Cerebellar nuclear complex (tissue), 1 donor: ENCODE results near the gene MRPS6.

ENCODE experiments used
- DNase-seq, 2 experiments: peaks; one replicate each; lab custom pipeline; 2025; lab: John Stamatoyannopoulos, UW

The MRPS6 gene

DNA sequence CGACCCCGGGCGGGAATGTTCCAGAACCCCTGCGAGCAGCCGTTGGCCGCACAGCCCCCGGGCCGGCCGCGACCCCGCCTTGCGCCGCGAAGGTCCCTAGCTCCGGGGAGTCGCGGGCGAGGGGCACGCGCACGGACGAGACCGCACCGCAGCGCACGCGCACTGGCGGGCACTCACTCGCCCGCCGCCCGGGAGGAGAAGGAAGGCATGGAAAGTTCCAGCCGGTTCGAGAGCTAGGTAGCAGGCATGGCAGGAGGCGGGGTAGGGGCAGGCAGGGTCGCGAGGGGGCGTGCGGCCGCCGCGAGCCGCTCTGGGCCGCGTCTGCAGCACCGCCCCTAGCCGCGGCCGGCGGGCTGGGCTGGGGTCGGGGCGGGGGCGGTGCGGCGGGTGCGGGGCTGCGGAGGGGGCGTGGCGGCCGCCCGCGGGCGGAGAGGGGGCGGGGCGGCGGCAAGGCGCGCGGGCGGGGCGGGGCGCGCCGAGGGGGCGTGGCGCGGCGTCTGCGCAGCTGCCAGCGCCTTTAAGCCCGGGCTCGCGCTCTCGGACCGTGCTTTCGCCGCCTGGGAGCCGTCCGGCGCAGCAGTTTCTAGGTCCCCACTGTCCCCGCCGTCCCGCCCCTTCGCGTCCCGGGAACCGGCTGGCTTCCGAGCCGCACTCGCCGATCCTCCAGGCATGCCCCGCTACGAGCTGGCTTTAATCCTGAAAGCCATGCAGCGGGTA, at the start of gene MRPS6, which contains the start of gene SLC5A3:
Gene MRPS6 (plus strand): TSS at position 547 of the 717 bp plus-strand sequence. CDS start 123 bp downstream, at position 670.
Gene SLC5A3 (plus strand): TSS at position 547 of the 717 bp plus-strand sequence. CDS start 21,621 bp downstream, outside the sequence.
- DNase-seq, result no peak

DNA sequence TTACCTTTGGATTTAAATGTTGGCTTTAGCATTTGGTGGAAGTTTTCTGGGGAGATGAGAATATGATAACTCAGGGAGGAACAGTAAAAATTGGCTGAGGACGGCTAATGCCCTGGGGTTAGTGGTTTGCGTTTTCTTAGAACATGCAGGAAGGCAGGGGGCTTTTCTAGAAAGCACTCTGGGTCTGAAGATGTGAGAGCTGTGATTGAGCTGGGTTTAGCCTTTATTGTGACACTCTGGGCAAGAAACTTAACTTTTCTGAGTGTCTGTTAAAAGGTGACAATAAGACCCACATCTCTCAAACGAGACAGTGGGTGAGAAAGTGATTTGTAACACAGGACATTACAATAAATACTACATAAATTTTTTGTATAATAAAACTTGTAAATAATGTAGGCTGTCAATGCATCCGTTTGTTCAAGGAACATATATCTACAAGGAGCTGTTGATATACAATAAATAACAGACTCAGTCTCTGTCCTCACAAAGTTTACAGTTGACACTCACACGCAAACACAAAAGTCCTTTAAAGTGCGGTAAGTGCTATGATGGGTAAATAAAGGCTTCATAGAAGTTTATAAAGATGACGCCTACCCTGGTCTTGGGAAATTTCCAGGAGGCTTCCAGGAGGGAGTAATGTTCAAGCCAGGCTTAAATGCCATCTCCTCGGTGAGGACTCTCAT, 49.5 kb upstream of the MRPS6 start:
- DNase-seq, result no peak

DNA sequence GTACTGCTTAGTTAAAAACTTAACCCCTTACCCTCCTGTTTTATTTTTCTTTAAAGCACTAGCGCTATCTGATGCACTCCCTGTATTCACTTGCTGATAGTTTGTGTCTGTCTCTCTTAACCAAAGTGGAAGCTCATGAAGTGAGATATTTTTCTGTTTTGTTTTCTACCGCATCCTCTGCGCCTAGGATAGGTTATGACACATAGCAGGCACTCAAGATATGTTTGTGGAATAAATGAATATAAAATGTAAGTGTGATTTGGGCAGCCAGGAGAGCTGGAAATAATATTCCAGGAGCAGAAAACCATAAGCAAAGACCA, 49.0 kb upstream of the MRPS6 start:
- DNase-seq, result no peak

DNA sequence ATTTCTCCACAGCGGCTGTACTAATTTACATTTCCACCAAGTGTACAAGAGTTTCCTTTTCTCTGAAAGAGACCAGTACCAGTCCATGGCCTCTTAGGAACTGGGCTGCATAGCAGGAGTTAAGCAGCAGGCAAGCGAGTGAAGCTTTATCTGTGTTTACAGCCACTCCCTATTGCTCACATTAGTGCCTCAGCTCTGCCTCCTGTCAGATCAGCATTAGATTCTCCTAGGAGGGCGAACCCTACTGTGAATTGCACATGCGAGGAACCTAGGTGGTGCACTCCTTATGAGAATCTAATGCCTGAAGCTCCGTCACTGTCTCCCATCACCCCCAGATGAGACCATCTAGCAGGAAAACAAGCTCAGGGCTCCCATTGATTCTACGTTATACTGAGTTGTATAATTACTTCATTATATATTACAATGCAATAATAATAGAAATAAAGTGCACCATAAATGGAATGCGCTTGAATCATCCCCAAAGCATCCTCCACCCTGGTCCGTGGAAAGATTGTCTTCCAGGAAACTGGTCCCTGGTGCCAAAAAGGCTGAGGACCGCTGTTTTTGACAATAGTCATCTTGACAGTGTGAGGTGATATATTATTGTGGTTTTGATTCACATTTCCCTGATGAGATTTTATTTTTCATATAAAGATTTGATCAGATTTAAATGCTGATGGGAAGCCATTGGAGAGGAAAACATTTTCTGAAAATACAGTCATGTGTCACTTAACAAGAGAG, 45.5 kb upstream of the MRPS6 start:
- no peak for DNase-seq

DNA sequence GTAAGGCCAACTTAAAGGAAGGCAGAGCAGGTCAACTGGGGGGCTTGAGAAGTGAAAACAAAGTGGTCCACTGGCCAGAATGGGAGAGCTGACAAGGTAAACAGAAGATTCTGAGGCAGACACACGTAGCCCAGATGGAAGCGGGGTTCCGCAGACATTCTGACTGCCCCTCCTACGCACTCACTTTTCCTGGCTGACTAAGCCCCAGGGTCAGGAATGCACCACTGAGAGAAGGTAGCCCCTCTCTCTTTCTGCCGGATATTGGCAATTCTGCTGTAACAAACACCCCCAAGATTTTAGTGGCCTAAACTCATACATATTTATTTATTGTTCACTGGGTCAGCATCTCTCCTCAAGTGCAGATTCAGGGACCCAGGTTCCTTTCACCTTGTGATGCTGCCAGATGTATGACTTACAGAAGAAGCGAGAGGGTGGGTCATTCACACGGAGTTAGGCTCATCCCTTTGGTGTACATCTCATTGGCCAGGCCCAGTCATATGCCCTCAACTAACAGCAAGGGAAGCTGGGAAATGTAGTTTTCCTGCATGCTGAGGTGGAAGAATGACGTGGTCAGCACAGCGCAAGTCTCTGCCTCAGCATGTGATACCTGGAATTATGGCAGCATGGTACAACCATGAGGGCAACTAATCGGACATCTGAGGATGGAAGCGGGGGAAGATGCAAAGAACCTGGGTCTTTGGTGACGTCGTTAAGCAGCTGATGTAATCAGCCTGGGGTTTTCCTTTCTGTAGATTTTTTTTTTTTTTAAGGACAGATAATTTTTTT, 43.4 kb upstream of the MRPS6 start:
- no peak for DNase-seq

DNA sequence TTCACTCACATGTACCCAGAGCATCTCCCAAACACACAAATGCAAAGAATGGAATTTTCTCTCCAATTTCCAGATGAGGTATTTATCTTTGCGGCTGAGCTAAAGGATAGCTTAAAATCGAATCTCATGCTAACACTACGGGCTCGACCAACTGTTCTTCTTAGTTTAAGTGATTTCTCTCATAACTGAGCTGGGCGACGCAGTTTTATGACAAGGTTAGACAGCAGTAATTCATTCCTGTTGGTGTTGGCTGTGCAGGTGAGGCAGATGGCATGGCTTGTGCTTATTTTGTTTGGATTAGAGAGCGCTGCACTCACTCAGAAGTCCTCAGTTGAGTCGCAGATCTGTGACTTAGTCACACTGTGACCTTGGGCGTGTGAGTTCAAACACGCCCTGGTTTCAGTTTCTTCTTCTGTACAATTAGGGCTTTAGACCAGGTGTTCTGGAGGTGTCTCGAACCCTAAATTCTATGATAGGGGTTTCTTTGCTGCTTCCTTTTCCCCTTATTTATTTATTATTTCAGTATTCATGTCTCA, 41.5 kb upstream of the MRPS6 start:
- DNase-seq, result no peak

DNA sequence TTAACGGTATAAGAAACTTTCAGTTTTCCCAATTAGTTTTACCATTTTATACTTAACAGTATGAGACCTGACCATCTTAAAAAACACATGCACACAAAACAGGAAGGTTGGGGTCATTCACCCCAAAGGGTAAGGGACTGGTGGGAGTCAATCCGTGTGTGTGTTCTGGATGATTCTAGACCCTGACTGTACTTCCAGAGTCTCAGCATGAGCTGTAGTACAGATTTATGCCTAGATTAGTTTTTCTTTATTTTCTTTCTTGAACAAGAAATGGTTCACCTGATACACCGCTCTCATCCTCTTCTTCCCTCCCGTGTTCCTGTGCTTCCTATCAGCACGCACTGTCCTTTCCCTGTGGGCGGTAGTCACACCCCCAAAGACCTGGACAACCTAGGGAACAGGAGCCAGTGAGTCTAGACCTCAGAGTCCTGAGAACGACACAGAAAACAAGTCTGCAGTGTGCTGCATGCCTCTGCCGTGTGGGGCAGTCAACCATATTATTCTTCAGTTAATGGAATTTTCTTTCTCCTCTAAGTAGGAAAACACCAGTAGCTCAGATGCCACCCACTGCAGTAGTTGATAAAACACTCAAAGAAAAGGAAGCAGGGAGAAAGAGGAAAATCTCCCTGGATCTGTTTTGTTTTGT, 38.9 kb upstream of the MRPS6 start:
- no peak for DNase-seq

DNA sequence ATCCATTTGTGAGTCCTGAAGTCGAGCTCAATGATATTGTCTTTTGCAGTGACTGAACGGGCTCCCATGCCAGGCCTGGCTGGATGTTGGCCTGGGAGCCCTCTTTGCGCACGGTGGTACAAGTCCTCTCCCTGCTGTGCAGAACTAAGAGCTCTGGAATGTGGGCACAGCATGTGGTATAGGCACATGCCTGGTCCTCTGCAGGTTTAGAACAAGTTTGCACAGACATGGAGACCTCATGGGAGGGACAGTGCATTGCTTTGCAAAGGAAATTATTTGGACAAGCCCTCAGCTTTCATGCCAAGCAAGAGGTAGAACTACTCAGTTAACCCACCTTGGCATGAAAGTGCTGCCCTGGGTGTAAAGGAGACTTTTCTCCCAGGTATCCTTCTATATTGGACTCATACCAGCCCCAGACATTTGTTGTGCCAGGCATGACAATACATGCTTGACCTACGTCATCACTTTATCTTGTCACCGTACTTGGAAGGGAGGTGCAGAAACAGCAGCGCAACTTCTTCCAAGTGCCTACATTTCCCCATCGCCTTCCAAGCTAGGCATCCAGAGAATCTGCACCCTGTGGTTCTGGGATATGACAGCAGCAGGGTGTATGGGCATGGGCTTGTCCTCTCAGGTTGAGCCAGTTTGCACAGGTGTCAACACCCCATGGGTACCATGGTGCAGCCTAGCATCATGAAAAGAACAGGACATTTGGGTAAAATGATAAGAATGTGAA, 37.6 kb upstream of the MRPS6 start:
- DNase-seq, result no peak

DNA sequence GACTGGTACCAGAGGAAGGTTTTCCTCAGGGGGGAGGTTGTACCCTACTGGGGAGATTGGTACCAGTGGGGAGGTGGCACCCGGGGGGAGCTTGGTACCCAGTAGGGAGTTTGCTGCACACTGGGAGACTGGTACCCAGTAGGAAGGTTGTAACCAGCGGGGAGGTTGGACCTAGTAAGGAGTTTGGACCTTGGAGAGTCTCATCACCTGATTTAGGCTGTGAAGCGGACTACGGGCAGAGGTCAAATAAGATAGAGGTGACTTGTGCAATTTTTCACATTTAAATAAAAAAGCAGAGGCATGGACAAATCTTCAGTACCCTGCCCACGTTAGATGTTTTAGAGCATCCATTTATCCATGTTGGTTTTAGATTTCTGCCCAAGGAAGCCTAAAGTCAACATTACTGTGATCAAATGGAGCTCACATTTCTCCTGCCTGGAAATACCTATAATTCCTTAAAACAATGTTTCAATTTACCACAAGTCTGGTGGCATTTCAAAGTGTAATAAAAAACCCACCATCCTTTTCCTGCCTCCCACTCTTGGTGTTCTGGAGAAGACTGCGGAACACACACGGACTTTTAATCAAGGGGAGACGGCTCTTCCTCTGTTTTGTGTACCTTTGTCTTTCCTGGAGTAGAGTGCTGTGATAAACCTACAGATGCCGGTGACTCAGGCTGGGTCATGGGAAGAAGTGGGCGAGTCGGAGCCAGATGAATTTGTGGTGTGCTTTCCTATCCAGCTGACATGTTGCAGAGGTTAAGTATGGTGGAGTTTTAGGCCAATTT, 36.2 kb upstream of the MRPS6 start:
- no peak for DNase-seq

DNA sequence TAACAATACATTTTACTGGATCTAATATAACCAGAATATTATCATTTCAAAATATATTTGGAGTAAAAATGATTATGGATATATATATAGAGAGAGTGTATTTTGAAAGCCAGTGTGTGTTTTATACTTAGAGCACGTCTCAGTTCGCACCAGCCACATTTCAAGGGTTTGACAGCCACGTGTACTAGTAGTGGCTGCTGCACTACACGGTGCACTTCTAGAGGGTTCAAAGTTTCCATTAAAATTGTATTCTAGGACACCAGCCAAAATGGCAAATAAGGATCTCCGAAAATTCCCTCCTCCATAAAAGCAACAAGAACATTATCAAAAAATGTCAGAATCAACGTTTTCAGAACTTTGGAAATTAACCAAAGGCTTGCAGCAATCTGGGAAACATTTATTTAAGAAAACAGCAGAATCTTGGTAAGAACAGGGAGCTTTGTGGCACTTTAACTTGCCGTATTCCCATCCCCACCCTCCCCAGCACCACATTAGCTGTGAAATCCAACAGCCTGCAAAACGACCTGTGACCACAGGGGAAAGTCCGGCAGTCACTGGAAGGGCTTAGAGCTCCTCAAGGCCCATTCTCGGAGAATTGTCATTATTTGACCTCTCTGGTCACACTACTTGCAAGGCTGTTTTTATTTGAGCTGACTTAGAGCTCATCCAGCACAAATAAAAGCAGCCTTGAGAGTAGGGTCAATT, 33.5 kb upstream of the MRPS6 start:
- no peak for DNase-seq

DNA sequence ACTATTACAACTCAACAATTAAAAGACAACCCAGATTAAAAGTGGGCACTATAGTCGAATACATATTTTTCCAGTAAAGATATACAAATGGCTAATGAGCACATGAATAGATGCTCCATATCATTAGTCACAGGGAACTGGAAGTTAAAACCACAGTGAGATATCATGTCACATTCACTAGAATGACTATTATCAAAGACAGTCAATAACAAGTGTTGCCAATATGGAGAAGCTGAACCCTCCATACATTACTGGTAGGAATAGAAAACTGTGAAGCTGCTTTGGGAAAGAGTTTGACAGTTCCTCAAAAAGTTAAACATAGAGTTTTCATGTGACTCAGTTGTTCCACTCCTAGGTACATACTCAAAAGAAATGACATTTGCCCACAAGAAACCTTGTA, 30.6 kb upstream of the MRPS6 start:
- DNase-seq, result no peak

DNA sequence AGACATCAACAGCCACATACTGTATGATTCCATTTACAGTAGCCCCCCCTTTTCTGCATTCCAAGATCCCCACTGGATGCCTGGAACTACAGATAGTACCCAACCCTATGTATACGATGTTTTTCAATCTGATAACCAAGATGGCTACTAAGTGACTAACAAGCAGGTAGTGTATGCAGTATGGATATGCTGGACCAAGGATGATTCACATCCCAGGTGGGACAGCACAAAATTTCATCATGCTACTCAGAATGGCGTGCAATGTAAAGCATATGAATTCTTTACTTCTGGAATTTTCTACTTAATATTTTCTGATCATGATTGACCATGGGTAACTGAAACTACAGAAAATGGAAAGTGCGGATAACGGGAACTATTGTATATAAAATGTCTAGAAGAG, 30.0 kb upstream of the MRPS6 start:
- no peak for DNase-seq

DNA sequence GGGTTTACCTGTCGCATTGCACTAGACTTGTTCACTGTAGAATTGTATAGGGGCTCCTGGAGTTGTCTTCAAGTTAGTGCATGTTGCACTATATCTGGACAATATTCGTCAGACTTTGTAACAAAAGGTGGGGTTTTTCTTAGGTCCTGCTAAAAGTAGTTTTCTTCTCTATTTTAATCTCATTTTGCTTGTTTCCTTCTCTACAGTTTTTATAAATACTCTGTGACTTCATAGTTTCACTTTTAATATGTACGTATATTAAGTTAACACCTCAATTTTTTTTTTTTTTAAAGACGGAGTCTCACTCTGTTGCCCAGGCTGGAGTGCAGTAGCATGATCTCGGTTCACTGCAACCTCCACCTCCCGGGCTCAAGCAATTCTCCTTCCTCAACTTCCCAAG, 26.5 kb upstream of the MRPS6 start:
- DNase-seq, result no peak

DNA sequence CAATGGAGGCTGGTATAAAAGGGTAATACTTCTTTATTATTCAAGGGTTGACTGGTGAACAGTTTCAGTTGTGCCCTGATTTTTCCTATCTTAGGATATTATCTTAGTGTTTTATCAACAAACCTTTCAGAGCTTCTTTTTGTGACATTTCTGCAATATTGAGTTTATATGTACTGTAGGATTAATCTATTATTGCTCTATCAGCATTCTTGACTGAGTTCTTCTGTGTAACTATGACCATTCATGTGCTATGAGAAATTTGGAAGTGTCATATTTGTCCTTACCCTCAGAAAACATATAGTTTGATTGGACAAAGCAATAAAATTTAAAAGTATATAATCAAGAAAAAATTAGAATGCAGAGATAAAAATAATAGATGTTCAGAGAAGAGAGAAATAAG, 25.5 kb upstream of the MRPS6 start:
- no peak for DNase-seq

DNA sequence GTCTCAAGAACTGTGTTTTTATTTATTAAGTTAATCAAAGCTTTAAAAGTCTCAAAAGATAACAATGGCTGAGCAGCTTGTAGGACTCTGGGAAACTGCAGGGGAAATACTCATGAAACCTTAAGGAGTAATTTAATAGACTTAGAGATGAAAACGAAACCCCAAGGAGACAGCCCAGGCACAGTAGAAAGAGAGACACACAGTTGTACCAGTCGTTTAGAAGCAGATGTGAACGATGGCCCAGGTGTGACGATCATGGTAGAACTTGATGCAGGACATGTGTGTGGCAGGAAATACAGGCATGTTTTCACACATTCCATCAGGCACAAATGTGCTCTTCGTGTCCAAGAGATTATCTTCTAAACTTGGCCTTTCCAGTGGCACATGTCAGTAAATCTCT, 21.2 kb upstream of the MRPS6 start:
- DNase-seq, result no peak

DNA sequence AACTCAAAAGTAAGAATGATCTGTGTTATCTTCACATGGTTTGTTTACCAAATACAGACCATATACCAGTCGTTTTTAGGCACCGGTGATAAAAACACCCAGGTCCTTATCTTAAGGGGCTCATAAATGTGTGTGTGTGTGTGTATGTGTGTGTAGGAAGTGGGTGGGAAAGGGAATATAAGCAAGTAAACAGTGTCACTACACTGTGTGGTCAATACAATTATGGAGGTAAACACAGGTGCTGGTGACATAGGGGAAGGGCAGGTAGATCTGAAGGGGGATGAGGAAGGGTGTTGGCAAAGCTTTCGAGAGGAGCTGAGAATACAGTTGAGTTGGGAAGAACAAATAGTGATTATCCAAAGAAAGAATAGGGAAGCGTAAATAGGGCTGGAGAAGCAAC, 19.1 kb upstream of the MRPS6 start:
- DNase-seq, result no peak

DNA sequence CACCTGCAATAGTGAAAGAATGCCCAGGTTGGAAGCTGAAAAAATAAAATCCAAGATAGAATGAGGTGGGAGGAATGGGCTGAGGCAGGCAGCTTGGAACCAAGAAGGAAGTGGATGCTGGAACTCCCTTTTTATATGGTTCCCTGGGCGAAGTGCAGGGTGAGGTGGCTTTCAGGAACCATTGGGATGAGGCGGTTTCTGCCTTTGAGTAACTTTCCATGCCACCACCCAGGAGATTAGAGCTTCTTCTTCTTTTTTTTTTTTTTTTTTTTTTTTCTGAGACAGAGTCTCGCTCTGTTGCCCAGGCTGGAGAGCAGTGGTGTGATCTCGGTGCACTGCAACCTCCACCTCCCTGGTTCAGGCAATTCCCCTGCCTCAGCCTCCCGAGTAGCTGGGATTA, 17.8 kb upstream of the MRPS6 start:
- no peak for DNase-seq

DNA sequence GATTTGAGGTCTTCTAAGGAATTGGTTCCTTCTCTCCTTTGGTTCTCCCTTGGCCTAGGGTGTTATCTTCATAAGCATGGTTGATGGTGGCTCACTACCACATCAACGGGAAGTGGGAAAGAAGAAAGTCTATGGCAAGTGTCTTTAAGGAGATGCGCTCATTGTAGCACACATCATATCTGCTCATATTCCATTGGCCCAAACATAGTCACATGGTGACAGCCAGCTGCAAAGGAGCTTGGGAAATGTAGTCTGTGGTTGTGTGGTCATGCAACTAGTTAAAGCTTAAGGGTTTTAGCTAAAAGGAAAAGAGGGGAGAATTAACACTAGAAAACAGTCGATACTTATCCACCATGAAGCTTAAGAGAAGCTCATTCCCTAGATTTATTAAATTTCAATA, 11.4 kb upstream of the MRPS6 start:
- DNase-seq, result no peak

DNA sequence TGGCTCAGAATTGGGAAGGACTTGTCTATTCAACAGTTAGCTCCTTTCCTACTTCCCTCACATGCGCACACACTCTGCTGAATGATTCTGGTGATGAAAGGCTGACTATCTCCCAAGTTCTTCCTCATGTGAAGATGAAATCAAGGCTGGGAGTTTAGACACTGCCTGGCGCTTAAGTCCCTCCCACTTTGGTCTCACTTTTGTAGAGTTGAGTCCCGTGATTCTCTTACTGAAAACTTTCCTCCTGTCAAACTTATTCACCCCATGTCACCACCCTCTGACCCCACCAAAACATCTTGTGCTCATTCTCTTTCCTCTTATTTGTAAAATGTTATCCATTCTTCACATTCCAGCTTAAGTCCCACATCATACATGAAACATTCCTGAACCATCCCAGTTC, 8.4 kb upstream of the MRPS6 start:
- DNase-seq, result no peak
